DMS53 treated with DMSO at 0.1 percent for 48 hours (cell line): ENCODE data around the gene TMED10.
"Not testable (repeated sequence)": the region's sequence is repeated elsewhere in the genome, so short reads cannot be mapped to it uniquely, and the experiment has no call there.

Experiments
- DNase-seq: peaks from one replicate; lab custom pipeline; 2025; ENCODE audit not compliant: unreplicated experiment; lab: John Stamatoyannopoulos, UW

Gene TMED10

DNA sequence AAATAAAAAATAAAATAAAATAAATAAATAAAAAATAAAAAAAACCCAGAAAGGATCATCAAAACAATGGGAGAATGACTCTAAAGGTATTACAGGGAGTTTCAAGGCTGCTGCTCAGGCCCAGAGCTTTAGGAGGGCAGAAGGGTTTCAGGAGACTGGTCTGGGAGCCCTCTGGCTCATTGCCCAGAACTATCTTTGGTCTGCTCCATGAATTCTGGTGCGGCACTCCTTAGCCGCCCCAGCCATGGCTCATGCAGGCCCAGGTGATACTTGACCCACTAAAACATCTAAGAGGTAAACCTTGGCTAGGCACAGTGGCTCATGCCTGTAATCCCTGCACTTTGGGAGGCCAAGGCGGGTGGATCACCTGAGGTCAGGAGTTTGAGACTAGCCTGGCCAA is 14.7 kb upstream of the TMED10 start:
- no peak for DNase-seq

GRCh38 chr14:75190023-75190422 is 13.6 kb upstream of the TMED10 start:
- no peak for DNase-seq

- no peak for DNase-seq
Observed at GRCh38 chr14:75188520-75189268, 12.3 kb upstream of the TMED10 start.

DNA sequence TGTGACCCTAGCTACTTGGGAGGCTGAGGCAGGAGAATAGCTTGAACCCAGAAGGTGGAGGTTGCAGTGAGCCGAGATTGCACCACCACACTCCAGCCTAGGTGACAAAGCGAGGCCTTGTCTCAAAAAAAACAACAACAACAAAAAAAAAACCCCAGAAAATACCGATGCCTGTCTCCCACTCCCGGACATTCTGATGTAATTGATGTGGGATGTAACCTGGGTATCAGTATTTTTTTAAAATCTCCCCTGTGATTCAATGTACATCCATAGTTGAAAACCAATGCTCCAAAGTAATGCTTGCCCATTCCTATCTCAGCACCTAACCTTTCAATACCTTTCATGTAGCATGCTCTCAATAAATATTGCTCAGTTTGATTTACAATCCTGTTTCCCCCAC is 11.7 kb upstream of the TMED10 start:
- DNase-seq, result no peak

DNA sequence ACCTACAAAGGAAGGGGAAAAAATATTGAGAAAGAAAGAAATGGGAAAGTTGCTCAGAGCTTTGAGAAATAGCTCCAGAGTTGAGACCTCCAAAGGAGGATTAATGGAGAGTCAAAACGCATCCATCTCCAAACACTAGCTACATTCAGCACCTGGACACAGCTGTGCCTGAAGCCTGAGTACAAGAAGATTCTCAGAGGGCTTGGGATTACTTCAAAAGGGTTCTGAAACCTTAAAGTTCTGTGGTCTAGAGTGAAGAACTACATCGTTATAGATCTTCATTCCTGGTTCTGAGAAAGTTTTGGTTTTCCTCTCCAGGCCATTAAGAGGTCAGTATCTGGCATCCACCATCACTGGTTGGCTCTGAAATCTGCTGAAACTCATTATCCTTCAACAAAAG is 10.5 kb upstream of the TMED10 start:
- no peak for DNase-seq

DNA sequence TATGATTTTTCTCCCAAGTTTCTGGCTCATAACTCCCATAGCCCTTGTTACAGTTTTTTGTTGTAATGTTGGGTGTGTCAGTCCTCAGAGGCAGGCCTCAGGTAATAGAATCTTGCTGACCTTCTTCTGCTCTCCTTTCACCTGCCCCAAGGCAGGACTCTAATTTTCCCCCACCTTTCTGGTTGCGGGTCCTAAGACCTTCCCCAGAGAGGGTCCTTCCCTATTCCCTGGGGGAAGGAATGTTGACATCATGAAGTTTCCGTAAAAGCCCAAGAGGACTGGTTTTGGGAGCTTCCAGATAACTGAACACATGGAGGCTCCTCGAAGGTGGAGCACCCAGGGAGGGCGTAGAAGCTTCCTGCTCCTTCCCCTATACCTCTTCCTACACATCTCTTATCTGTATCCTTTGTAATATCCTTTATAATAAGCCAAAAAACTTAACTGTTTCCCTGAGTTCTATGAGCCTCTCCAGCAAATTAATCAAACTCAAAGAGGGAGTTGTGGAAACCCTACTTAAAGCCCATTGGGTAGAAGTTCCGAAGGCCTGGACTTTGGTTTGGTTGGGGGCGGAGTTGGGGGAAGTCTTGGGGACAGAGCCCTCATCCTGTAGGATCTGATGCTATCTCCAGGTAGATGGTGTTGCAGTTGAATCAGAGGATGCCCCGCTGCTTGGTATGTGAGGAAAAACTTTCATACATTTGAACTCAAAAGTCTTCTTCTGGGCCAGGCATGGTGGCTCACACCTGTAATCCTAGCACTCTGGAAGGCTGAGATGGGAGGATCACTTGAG is 9.0 kb upstream of the TMED10 start:
- no peak for DNase-seq

DNA sequence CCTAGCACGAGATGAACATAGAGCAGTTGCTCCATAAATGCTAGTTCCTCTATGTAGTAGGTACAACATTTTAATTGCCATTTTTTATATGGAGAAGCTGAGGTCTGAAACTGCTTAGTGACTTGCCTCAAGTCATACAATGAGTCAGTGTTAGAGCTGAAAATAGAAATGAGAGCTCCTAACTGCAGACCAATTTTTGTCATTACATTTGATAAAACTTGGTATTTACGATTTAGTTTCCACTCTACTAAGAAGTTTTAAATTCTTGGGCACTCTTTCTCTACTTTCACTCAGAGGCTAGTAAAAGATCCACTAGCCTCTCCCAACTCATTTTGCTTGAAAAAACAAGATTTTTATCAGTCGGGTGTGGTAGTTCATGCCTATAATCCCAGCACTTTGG is 8.1 kb upstream of the TMED10 start:
- DNase-seq, result no peak

- no peak for DNase-seq
Observed at GRCh38 chr14:75184039-75184438, 7.6 kb upstream of the TMED10 start.

DNA sequence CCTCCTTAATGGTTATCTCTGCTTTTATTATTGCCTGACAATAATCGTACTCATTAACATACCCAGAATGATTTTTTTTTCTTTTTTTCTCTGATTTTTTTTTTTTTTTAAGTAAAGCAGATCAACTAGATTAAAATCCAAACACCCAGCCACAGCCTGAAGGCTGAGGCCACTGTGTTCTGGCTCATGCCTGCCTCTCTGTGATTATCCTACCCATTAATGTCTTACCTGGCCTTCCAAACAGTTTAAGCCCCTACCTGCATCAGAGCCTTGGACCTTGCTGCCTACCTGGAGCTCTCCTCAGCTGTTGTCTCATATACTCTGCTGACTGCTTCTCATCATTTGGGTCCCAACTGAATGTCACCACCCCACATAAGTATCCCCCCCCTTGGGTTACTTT is 6.8 kb upstream of the TMED10 start:
- DNase-seq, result no peak

DNA sequence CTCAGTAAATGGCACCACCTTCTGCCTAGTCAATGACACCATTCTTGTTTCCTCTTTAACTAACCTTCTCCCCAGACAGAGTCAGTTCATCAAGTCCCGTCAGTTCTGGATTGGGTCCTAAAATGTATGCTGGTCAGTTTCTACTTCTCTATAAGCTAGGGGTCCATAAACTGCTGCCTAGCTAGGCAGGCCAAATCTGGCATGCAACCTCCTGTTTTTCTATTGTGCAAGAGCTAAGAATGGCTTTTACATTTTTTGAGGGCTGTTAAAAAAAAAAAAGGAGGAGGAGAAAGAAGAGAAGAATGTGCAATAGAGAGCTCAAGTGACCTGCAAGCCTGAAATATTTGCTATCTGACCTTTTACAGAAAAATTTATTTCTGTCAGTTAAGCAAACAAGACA is 6.4 kb upstream of the TMED10 start:
- DNase-seq, result no peak

DNA sequence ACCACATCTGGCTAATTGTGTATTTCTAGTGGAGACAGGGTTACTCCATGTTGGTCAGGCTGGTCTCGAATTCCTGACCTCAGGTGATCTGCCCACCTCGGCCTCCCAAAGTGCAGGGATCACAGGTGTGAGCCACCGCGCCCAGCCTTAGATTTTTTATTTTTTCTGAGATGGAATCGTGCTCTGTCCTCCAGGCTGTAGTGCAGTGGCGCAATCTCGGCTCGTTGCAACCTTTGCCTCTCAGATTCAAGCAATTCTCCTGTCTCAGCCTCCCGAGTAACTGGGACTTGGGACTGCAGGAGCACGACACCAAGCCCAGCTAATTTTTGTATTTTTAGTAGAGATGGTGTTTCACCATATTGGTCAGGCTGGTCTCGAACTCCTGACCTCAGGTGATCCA is 5.8 kb upstream of the TMED10 start:
- DNase-seq, result not testable (repeated sequence)

DNA sequence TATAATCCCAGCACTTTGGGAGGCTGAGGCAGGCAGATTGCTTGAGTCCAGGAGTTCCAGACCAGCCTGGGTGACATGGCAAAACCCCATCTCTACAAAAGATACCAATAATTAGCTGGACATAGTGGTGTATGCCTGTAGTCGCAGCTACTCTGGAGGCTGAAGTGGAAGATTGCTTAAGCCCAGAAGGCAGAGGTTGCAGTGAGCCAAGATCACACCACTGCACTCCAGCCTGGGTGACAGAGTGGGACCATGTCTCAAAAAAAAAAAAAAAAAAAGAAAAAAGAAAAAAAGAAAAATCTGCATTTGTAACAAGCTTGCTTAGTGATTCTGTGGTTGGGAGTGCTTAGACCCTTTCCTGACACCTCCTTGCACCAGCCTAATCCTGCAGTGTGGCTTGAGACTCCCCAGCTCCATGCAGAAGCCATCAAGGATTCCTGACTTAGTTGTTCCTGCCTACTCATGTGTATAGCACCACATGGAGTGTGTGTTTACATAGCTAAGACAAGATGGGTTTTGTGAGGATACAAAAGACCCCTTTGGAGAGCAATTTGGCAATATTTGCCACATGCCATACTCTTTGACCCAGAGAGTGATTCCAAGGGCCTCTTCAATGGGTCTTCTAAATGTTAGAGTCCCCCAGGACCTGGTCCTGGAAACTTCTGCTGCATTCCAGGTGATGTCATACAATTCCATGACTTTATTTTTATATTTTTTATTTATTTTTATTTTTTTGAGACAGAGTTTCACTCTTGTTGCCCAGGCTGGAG is 5.1 kb upstream of the TMED10 start:
- no peak for DNase-seq

- no peak for DNase-seq
Observed at GRCh38 chr14:75175677-75176141, 703 bp downstream of the TMED10 start.

- DNase-seq, result no peak
Observed at GRCh38 chr14:75174066-75174465, 2.3 kb downstream of the TMED10 start.

- DNase-seq, result no peak
Observed at GRCh38 chr14:75170772-75171171, 5.6 kb downstream of the TMED10 start.

- DNase-seq, result no peak
Observed at GRCh38 chr14:75168586-75169335, 7.7 kb downstream of the TMED10 start.

GRCh38 chr14:75167325-75167724 is 9.1 kb downstream of the TMED10 start:
- no peak for DNase-seq

DNA sequence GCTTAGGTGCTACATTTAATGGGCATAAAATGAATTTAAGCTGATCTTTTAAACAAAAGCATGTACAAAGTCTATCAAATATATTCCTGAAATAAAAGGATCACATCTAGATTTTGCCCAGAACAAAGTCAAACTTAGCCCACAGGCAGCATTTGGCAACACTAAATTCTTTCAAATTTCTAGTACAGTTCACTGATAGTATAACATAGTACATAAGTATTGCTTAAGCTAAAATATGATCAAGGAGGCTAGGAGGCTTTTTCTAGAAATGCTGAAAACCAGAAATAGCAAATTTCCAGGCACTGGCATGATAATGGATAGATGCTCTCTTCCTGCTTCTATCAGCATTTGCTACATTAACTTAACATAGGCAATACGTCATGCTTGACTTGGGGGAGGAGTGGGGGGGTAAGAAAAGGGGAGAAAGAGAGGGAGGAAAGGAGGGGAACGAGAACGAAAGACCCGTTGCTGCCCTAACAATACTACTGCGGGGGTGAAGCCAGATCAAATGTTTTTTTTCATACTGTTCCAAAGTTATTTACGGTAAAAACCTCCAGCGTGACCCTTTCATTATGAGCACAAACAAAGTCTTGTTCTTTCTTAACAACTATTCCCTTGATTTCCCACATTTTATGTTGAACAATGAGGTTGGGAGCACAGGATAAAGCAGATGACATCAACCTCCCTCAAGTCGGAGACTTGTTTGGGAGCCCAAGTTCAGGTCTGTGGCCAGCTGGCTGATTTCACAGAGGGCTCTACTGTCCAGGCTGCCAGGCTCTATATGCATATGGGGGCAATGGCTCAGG is 10.6 kb downstream of the TMED10 start:
- no peak for DNase-seq

DNA sequence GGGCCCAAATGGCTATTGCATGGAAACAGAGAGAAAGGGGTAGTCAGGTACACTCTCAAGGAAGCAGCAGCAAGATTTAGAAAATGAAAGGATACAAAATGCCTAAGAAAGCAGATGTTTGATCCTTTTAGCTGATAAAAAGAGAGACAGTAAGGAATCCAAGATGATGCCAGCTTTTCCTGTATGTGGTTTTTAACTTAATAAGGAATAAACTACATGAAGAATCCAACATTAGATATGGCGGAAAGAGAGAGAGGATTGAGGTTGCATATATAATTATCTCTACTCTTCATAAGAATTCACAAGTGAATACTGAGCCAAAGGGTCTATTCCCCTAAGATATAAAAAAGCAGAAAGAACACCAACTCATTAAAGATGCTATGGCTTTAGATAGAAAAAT is 11.6 kb downstream of the TMED10 start:
- no peak for DNase-seq

DNA sequence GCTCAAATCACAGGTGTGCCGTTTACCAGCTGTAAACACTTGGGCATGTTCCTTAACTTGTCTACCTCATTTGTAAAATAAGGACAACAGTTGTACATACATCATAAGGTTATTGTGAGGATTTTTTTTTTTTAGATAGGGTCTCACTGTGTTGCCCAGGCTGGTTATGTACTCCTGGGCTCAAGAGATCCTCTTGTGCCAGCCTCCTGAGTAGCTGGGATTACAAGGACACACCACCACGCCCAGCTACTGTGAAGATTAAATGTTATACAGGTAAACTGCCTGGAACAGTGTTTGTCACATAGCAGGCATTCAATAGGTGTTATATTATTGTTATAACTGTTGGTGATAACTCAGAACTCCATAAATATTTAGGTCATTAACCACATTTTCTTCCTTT is 12.7 kb downstream of the TMED10 start:
- DNase-seq, result no peak
